Endothelial cell (in vitro differentiated cells): Measurements from ENCODE around the gene CDC42BPA. TPM values are rescaled to one million over a fixed set of nuclear protein-coding genes. Genes with fewer than 3 reads are reported as not detected.
A peak's percentile ranks its signal among the peaks of the same experiment; 100 is the strongest.
"Not testable (repeated sequence)": the region's sequence is repeated elsewhere in the genome, so short reads cannot be mapped to it uniquely, and the experiment has no call there.

Experiments
- DNase-seq: peaks from one replicate; pipeline ENCODE4 v3.0.0; 2021; ENCODE audit warnings: low spot score
- H3K27ac Mint-ChIP-seq: one replicate; pipeline ENCODE4 v1.8.0; 2021; ENCODE audit warnings: mixed read lengths, inconsistent platforms; ENCODE audit not compliant: unreplicated experiment
- H3K27me3 Mint-ChIP-seq: one replicate; pipeline ENCODE4 v1.8.0; 2021; ENCODE audit warnings: mild to moderate bottlenecking, moderate library complexity, mixed read lengths, inconsistent platforms; ENCODE audit not compliant: unreplicated experiment
- H3K36me3 Mint-ChIP-seq: one replicate; pipeline ENCODE4 v1.8.0; 2021; ENCODE audit warnings: mild to moderate bottlenecking, low read depth, mixed read lengths, inconsistent platforms; ENCODE audit not compliant: unreplicated experiment
- H3K4me1 Mint-ChIP-seq: one replicate; pipeline ENCODE4 v1.8.0; 2021; ENCODE audit warnings: mild to moderate bottlenecking, mixed read lengths, inconsistent platforms; ENCODE audit not compliant: unreplicated experiment
- H3K4me3 Mint-ChIP-seq: one replicate; pipeline ENCODE4 v1.8.0; 2021; ENCODE audit warnings: mild to moderate bottlenecking, mixed read lengths, inconsistent platforms; ENCODE audit not compliant: unreplicated experiment
- H3K9me3 Mint-ChIP-seq: one replicate; pipeline ENCODE4 v1.8.0; 2021; ENCODE audit warnings: mixed read lengths, inconsistent platforms; ENCODE audit not compliant: unreplicated experiment
- CTCF ChIP-seq: fragments of 200-600 bp; sonication (generic); IDR thresholded peaks from one replicate; pipeline ENCODE4 v1.5.0; 2021; ENCODE audit warnings: antibody characterized with exemption; ENCODE audit not compliant: unreplicated experiment
- total RNA-seq: library from RNA; stranded (reverse); fragmentation: NEBNext Ultra II Directional; extraction: Animal tissue kit (Norgen Biotek cat#: 25700); gene quantifications from one replicate; pipeline ENCODE4 v1.2.1, GENCODE V29; 2021; ENCODE audit not compliant: unreplicated experiment

Gene CDC42BPA
- total RNA-seq, 1 donor from 2014 or later = 41.4 TPM

GRCh38 chr1:227285745-227286144 is 32.5 kb downstream of the CDC42BPA start:
- H3K4me1 Mint-ChIP-seq = no peaks in the 10 kb centered on the region
- H3K36me3 Mint-ChIP-seq = peaks cover 44% of the 10 kb centered on the region
- H3K4me3 Mint-ChIP-seq = peak overlapping the region; percentile 24
- TF ChIP-seq CTCF = no peak
- peaks cover 1% of the 10 kb centered on the region for H3K27me3 Mint-ChIP-seq
- no peak overlapping the region for H3K27ac Mint-ChIP-seq
- H3K9me3 Mint-ChIP-seq = peaks cover 7% of the 10 kb centered on the region
- DNase-seq = no peak

GRCh38 chr1:227281371-227281770 is 36.9 kb downstream of the CDC42BPA start:
- Mint-ChIP-seq H3K36me3 (peaks cover 22% of the 10 kb centered on the region), H3K4me3 (no peak overlapping the region), H3K9me3 (peaks cover 5% of the 10 kb centered on the region), H3K27ac (no peak overlapping the region), H3K27me3 (peaks cover under 1% of the 10 kb centered on the region), H3K4me1 (no peaks in the 10 kb centered on the region)
- no peak for TF ChIP-seq CTCF
- DNase-seq = no peak

GRCh38 chr1:227280836-227281235 is 37.5 kb downstream of the CDC42BPA start:
- Mint-ChIP-seq H3K9me3 (no peaks in the 10 kb centered on the region), H3K27me3 (no peaks in the 10 kb centered on the region), H3K36me3 (peaks cover 16% of the 10 kb centered on the region), H3K4me3 (no peak overlapping the region), H3K27ac (no peak overlapping the region), H3K4me1 (no peaks in the 10 kb centered on the region)
- no peak for TF ChIP-seq CTCF
- no peak for DNase-seq

GRCh38 chr1:227276156-227276693 is 42.1 kb downstream of the CDC42BPA start:
- DNase-seq, H3K27me3 Mint-ChIP-seq, H3K27ac Mint-ChIP-seq, H3K4me3 Mint-ChIP-seq, H3K9me3 Mint-ChIP-seq, H3K4me1 Mint-ChIP-seq, H3K36me3 Mint-ChIP-seq: not testable (repeated sequence)

- H3K27ac Mint-ChIP-seq = no peak overlapping the region
- no peak for TF ChIP-seq CTCF
- H3K4me1 Mint-ChIP-seq = no peaks in the 10 kb centered on the region
- peak; percentile 25 for DNase-seq
- no peaks in the 10 kb centered on the region for H3K27me3 Mint-ChIP-seq
- H3K4me3 Mint-ChIP-seq = no peak overlapping the region
- no peaks in the 10 kb centered on the region for H3K9me3 Mint-ChIP-seq
- H3K36me3 Mint-ChIP-seq = peaks cover 4% of the 10 kb centered on the region
Measured at GRCh38 chr1:227273557-227273956, 44.7 kb downstream of the CDC42BPA start.
